WTC11 (cell line): ENCODE measurements around the gene NNMT.

Experiments used
- ATF6 ChIP-seq: sonication (generic); formaldehyde crosslinking; IDR thresholded peaks from 2 replicates; pipeline ENCODE4 v1.8.1; 2023; ENCODE audit warnings: mild to moderate bottlenecking, missing genetic modification reagents
- CBFB ChIP-seq: sonication (generic); formaldehyde crosslinking; IDR thresholded peaks from 2 replicates; pipeline ENCODE4 v1.8.1; 2022; ENCODE audit warnings: mild to moderate bottlenecking, low read depth, missing genetic modification reagents
- CREM ChIP-seq: sonication (generic); formaldehyde crosslinking; IDR thresholded peaks from 2 replicates; pipeline ENCODE4 v1.8.1; 2022; ENCODE audit warnings: mild to moderate bottlenecking, missing genetic modification reagents, moderate library complexity
- CTCF ChIP-seq: fragments of 200-600 bp; IDR thresholded peaks from 2 replicates; pipeline ENCODE4 v1.8.0; 2022; ENCODE audit warnings: antibody characterized with exemption
- ESRRA ChIP-seq: sonication (generic); formaldehyde crosslinking; IDR thresholded peaks from 2 replicates; pipeline ENCODE4 v1.8.1; 2022; ENCODE audit warnings: mild to moderate bottlenecking, missing genetic modification reagents, borderline replicate concordance
- HMGXB4 ChIP-seq: sonication (generic); formaldehyde crosslinking; IDR thresholded peaks from 2 replicates; pipeline ENCODE4 v1.8.1; 2023; ENCODE audit warnings: mild to moderate bottlenecking, moderate library complexity, missing genetic modification reagents
- IRF1 ChIP-seq: sonication (generic); formaldehyde crosslinking; IDR thresholded peaks from 2 replicates; pipeline ENCODE4 v1.8.0; 2023; ENCODE audit warnings: missing genetic modification reagents
- IRF2 ChIP-seq: sonication (generic); formaldehyde crosslinking; IDR thresholded peaks from 2 replicates; pipeline ENCODE4 v1.8.0; 2022; ENCODE audit warnings: low read depth, missing genetic modification reagents, borderline replicate concordance
- TCF7 ChIP-seq: sonication (generic); formaldehyde crosslinking; IDR thresholded peaks from 2 replicates; pipeline ENCODE4 v1.8.0; 2022; ENCODE audit warnings: mild to moderate bottlenecking, low read depth, missing genetic modification reagents, moderate library complexity
- ZNF416 ChIP-seq: fragments of 250-450 bp; sonication (Bioruptor Pico); IDR thresholded peaks from 2 replicates; pipeline ENCODE4 v1.9.0; 2021; ENCODE audit warnings: mild to moderate bottlenecking, inconsistent platforms
- TF ChIP-seq, protein P1 (sequence below): sonication (generic); formaldehyde crosslinking; IDR thresholded peaks from 2 replicates; pipeline ENCODE4 v1.8.1; 2022; ENCODE audit warnings: missing genetic modification reagents, borderline replicate concordance

DNA sequence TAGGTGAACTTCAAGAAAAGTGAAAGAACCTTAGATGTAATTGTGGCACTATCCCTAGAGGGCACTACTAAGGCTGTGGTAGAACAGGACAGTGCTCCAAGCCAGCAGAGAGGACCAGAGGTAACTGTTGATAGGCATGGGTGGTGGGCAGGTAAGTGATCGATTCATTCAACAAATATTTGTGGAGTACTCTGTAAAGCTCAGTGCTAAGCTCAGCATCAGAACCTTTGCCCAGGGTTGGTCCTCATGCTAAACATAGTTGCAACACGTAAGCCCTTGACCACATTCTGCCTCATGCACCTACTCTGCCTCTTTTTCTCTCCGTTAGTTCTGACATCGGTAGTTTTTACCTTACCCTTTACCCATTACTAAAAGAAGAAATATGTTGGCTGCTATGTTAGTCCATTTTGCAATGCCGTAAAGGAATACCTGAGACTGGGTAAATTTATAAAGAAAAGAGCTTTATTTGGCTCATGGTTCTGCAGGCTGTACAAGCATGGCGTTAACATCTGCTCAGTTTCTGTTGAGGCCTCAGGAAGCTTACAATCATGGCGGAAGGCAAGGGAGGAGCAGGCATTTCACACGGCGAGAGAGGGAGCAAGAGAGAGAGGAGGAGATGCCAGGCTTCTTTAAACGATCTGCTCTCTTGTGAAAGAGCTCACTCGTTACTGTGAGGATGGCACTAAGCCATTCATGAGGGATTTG, 18.4 kb upstream of the NNMT start:
- TF ChIP-seq HMGXB4 (CRISPR knock-in tag) (no peak), CTCF (no peak), ATF6 (CRISPR knock-in tag) (no peak), TCF7 (CRISPR knock-in tag) (no peak), ESRRA (CRISPR knock-in tag) (no peak), IRF2 (CRISPR knock-in tag) (no peak), CREM (no peak), CBFB (CRISPR knock-in tag) (no peak), IRF1 (CRISPR knock-in tag) (no peak), ZNF416 (no peak)
- TF ChIP-seq, protein P1, sequence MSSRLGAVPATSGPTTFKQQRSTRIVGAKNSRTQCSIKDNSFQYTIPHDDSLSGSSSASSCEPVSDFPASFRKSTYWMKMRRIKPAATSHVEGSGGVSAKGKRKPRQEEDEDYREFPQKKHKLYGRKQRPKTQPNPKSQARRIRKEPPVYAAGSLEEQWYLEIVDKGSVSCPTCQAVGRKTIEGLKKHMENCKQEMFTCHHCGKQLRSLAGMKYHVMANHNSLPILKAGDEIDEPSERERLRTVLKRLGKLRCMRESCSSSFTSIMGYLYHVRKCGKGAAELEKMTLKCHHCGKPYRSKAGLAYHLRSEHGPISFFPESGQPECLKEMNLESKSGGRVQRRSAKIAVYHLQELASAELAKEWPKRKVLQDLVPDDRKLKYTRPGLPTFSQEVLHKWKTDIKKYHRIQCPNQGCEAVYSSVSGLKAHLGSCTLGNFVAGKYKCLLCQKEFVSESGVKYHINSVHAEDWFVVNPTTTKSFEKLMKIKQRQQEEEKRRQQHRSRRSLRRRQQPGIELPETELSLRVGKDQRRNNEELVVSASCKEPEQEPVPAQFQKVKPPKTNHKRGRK: no peak
